ENCODE measurements around the gene FRK. TPM values are rescaled to one million over a fixed set of nuclear protein-coding genes. Genes with fewer than 3 reads are reported as not detected.

The FRK gene
- total RNA-seq, 2 donors from 2014 or later: 0.05 to 0.06 TPM

DNA sequence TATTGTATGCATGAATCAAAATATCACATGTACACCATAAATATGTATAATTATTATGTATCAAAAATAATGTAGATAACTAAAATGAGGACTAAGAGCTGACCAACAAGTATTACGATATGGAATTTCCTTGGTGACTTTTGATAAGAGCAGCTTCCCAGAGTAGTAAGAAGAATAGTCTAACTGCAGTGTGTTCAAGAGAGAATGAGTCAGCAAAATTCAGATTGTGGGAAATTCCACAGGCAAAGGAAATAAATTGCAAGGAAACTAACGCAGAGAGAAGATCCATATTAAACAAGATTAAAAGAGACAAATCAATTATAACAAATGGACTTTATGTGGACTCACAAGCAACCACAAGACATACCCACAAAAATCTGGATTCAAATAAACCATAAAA, 26.4 kb downstream of the FRK start:
- Mint-ChIP-seq H3K4me3 (no peak overlapping the region), H3K4me1 (no peaks in the 10 kb centered on the region), H3K9me3 (no peaks in the 10 kb centered on the region), H3K27ac (no peak overlapping the region), H3K36me3 (ENCODE audit: low read depth) (no peaks in the 10 kb centered on the region), H3K27me3 (no peaks in the 10 kb centered on the region)
- ATAC-seq (replicated peaks): no peak

- no peaks in the 10 kb centered on the region for H3K4me1 Mint-ChIP-seq
- H3K9me3 Mint-ChIP-seq: no peaks in the 10 kb centered on the region
- H3K27me3 Mint-ChIP-seq: peaks cover 4% of the 10 kb centered on the region
- no peak for ATAC-seq (replicated peaks)
- H3K36me3 Mint-ChIP-seq (ENCODE audit: low read depth): no peaks in the 10 kb centered on the region
- no peak overlapping the region for H3K4me3 Mint-ChIP-seq
- H3K27ac Mint-ChIP-seq: no peak overlapping the region
These were observed 26.9 kb downstream of the FRK start for GRCh38 chr6:116033687-116034303.

DNA sequence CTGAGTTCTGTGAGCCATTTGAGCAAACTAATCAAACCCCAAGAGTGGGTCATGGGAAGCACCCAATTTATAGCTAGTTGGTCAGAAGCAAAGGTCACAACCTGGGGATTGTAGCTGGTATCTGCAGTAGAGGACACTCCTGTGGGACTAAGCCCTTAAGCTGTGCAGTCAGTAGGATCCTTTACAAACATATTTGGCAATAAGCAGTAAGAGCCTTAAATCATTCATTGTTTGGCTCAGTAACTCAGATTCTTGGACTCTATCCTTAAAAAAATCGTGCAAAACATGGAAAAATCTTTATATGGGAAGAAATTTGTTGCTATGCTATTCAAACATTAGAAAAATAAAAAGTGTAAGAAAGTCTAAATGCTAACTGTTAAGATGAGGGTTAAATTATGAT, 29.9 kb downstream of the FRK start:
- no peak for ATAC-seq (replicated peaks)
- Mint-ChIP-seq H3K4me1 (no peaks in the 10 kb centered on the region), H3K27me3 (peaks cover 8% of the 10 kb centered on the region), H3K27ac (no peak overlapping the region), H3K9me3 (no peaks in the 10 kb centered on the region), H3K36me3 (ENCODE audit: low read depth) (no peaks in the 10 kb centered on the region), H3K4me3 (no peak overlapping the region)

DNA sequence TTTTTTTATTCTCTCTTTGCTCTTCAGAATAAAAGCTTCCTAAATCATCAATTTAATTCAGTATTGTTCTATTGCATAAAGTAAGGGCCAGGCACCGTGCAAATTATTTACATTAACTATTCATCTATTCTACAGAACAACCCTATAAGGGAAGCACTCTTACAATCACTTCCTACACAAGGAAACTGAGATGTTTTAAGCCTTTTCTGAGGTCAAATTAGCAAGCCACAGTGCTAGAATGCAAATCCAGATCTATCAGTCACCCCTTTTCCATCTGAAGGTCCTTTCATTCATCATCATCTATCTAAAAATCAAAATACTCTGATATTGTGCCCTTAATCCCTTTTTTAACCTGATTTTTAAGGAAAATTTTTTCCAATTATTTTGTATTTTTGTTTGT, 31.2 kb downstream of the FRK start:
- ATAC-seq (replicated peaks): peak; percentile 31
- H3K27ac Mint-ChIP-seq: no peak overlapping the region
- H3K27me3 Mint-ChIP-seq: peaks cover 8% of the 10 kb centered on the region
- H3K4me3 Mint-ChIP-seq: no peak overlapping the region
- H3K9me3 Mint-ChIP-seq: no peaks in the 10 kb centered on the region
- no peaks in the 10 kb centered on the region for H3K4me1 Mint-ChIP-seq
- H3K36me3 Mint-ChIP-seq (ENCODE audit: low read depth): no peaks in the 10 kb centered on the region

GRCh38 chr6:116028233-116028632, 32.5 kb downstream of the FRK start:
- Mint-ChIP-seq H3K9me3 (no peaks in the 10 kb centered on the region), H3K4me3 (no peak overlapping the region), H3K27ac (no peak overlapping the region), H3K36me3 (ENCODE audit: low read depth) (no peaks in the 10 kb centered on the region), H3K4me1 (no peaks in the 10 kb centered on the region), H3K27me3 (peaks cover 8% of the 10 kb centered on the region)
- ATAC-seq (replicated peaks): no peak

GRCh38 chr6:116027801-116028200, 32.9 kb downstream of the FRK start:
- no peaks in the 10 kb centered on the region for H3K36me3 Mint-ChIP-seq (ENCODE audit: low read depth)
- H3K4me1 Mint-ChIP-seq: no peaks in the 10 kb centered on the region
- H3K9me3 Mint-ChIP-seq: no peaks in the 10 kb centered on the region
- H3K27ac Mint-ChIP-seq: no peak overlapping the region
- ATAC-seq (replicated peaks): peak; percentile 83
- H3K27me3 Mint-ChIP-seq: peaks cover 8% of the 10 kb centered on the region
- H3K4me3 Mint-ChIP-seq: no peak overlapping the region

GRCh38 chr6:116025405-116025804, 35.3 kb downstream of the FRK start:
- Mint-ChIP-seq H3K4me1 (no peaks in the 10 kb centered on the region), H3K27ac (no peak overlapping the region), H3K9me3 (no peaks in the 10 kb centered on the region), H3K36me3 (ENCODE audit: low read depth) (no peaks in the 10 kb centered on the region), H3K4me3 (no peak overlapping the region), H3K27me3 (peaks cover 10% of the 10 kb centered on the region)
- no peak for ATAC-seq (replicated peaks)

DNA sequence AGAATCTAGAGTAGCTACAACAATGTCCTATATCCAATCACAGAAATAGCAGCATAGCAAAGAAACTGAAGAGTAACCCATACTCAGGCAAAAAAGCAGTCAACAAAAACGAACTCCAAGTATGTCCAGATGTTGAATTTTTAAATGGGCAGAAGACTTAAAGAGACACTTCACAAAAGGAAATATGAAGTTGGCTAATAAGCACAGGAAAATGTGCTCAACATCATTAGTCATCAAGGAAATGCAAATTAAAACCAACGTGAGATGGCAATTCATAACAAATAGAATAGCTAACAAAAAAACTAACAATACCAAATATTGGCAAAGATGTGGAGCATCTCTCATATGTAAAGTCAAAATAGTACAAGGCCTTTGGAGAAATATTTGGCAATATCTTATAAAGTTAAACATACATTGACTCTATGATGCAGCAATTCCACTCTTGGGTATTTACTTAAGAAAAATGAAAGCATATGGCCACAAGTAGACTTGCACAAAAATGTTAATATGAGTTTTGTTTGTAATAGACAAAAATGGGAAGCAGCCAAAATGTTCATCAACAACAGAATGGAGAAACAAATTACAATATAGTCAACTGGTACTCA, 37.7 kb downstream of the FRK start:
- H3K27ac Mint-ChIP-seq: no peak overlapping the region
- no peaks in the 10 kb centered on the region for H3K36me3 Mint-ChIP-seq (ENCODE audit: low read depth)
- no peak overlapping the region for H3K4me3 Mint-ChIP-seq
- no peaks in the 10 kb centered on the region for H3K4me1 Mint-ChIP-seq
- no peaks in the 10 kb centered on the region for H3K9me3 Mint-ChIP-seq
- peaks cover 10% of the 10 kb centered on the region for H3K27me3 Mint-ChIP-seq
- ATAC-seq (replicated peaks): no peak

GRCh38 chr6:116020738-116021137, 40.0 kb downstream of the FRK start:
- Mint-ChIP-seq H3K4me3 (no peak overlapping the region), H3K36me3 (ENCODE audit: low read depth) (no peaks in the 10 kb centered on the region), H3K27ac (no peak overlapping the region), H3K9me3 (no peaks in the 10 kb centered on the region), H3K4me1 (no peaks in the 10 kb centered on the region), H3K27me3 (peaks cover 14% of the 10 kb centered on the region)
- ATAC-seq (replicated peaks): no peak

DNA sequence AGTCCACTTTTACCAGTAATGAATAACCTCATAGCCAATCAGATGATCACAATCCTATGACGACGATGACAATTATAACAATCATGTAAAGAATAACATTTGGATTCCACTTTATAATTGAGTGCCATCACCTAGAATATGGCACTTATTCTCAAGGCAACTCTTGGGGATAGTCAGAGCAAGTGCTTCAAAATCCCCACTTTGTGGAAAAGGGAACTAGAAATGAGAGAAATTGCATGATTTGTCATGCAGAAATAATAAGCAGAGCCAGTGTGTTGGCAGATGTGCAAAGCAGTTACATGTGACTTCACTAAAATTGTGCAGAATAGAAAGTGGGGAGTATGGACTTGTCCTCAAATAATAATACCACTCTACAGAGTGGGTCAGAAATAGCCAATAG, 41.3 kb downstream of the FRK start:
- peaks cover 25% of the 10 kb centered on the region for H3K27me3 Mint-ChIP-seq
- H3K9me3 Mint-ChIP-seq: no peaks in the 10 kb centered on the region
- H3K36me3 Mint-ChIP-seq (ENCODE audit: low read depth): no peaks in the 10 kb centered on the region
- no peak overlapping the region for H3K4me3 Mint-ChIP-seq
- no peaks in the 10 kb centered on the region for H3K4me1 Mint-ChIP-seq
- ATAC-seq (replicated peaks): no peak
- no peak overlapping the region for H3K27ac Mint-ChIP-seq

- Mint-ChIP-seq H3K4me1 (no peaks in the 10 kb centered on the region), H3K4me3 (no peak overlapping the region), H3K36me3 (ENCODE audit: low read depth) (no peaks in the 10 kb centered on the region), H3K9me3 (no peaks in the 10 kb centered on the region), H3K27ac (no peak overlapping the region), H3K27me3 (peaks cover 30% of the 10 kb centered on the region)
- ATAC-seq (replicated peaks): no peak
These were observed 41.7 kb downstream of the FRK start for GRCh38 chr6:116018976-116019375.

DNA sequence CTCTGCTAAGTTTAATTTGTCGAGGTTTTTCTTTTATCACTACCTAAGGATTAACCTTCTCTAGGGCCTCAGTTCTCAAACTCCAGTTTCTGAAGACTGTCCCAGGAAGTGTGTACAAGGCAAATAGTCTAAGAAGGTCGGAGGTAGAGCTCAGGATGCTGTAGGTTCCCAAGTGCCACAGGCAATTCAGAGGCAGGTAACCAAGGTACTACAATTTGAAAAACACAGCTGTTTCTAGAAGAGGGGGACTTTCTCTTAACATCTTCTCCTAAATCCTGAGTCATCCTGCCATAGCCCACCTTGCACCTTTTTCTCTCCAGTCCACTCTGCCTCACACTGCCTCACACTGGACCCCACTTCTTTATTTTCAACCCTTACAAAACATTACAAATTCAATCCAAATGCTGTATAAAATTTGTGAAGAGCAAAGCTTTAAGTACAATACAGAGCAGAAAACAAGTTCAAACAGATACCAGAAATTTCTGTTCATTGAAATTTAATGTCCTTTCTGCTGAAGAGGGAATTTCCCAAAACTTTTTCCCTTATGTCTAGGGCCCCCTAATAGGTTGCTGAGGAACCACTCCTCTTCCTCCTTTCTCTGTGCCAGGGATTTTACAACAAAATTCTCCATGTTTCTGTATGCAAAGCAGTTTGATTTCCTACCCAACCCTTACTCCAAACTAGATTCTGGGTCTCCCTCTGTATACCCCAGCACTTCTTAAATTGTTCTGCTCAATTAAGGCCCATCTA, 43.0 kb downstream of the FRK start:
- Mint-ChIP-seq H3K27ac (no peak overlapping the region), H3K36me3 (ENCODE audit: low read depth) (no peaks in the 10 kb centered on the region), H3K4me1 (no peaks in the 10 kb centered on the region), H3K9me3 (no peaks in the 10 kb centered on the region), H3K4me3 (no peak overlapping the region), H3K27me3 (peaks cover 30% of the 10 kb centered on the region)
- no peak for ATAC-seq (replicated peaks)

- H3K4me1 Mint-ChIP-seq: peaks cover 4% of the 10 kb centered on the region
- H3K27me3 Mint-ChIP-seq: peaks cover 34% of the 10 kb centered on the region
- H3K4me3 Mint-ChIP-seq: no peak overlapping the region
- H3K27ac Mint-ChIP-seq: no peak overlapping the region
- H3K36me3 Mint-ChIP-seq (ENCODE audit: low read depth): no peaks in the 10 kb centered on the region
- no peaks in the 10 kb centered on the region for H3K9me3 Mint-ChIP-seq
- ATAC-seq (replicated peaks): no peak
These were observed 43.7 kb downstream of the FRK start for GRCh38 chr6:116016846-116017545.

GRCh38 chr6:116015983-116016382, 44.7 kb downstream of the FRK start:
- peaks cover 11% of the 10 kb centered on the region for H3K4me1 Mint-ChIP-seq
- no peak overlapping the region for H3K27ac Mint-ChIP-seq
- no peaks in the 10 kb centered on the region for H3K9me3 Mint-ChIP-seq
- H3K4me3 Mint-ChIP-seq: no peak overlapping the region
- no peak for ATAC-seq (replicated peaks)
- H3K27me3 Mint-ChIP-seq: peaks cover 34% of the 10 kb centered on the region
- no peaks in the 10 kb centered on the region for H3K36me3 Mint-ChIP-seq (ENCODE audit: low read depth)

GRCh38 chr6:116015561-116015960, 45.1 kb downstream of the FRK start:
- Mint-ChIP-seq H3K27me3 (peaks cover 33% of the 10 kb centered on the region), H3K36me3 (ENCODE audit: low read depth) (no peaks in the 10 kb centered on the region), H3K4me3 (no peak overlapping the region), H3K27ac (no peak overlapping the region), H3K4me1 (peaks cover 11% of the 10 kb centered on the region), H3K9me3 (no peaks in the 10 kb centered on the region)
- ATAC-seq (replicated peaks): no peak

Measured in activated T-helper 17 cell treated with anti-CD3 and anti-CD28 coated beads, Interleukin-2, amount 50 U/mL, for 72 hours (primary cell).